Epithelial cell of esophagus (primary cell): ENCODE measurements around the gene THADA.
A peak's percentile ranks its signal among the peaks of the same experiment; 100 is the strongest.

ENCODE experiments used
- DNase-seq: peaks from one replicate; pipeline ENCODE4 v3.0.0; 2010; ENCODE audit warnings: low read depth
- H3K4me3 ChIP-seq: 2 replicates; pipeline ENCODE4 v1.5.1; 2011; ENCODE audit warnings: mild to moderate bottlenecking, low read length, control low read depth
- TF ChIP-seq, protein P1 (sequence below): IDR thresholded peaks from 2 replicates; pipeline ENCODE4 v1.5.1; 2011; ENCODE audit warnings: low read depth, mild to moderate bottlenecking, low read length, control low read depth, inconsistent platforms; ENCODE audit not compliant: insufficient read depth; ENCODE audit errors: missing control alignments

The THADA gene

GRCh38 chr2:43233218-43234212 lies 362.3 kb downstream of the THADA start:
- no peak for DNase-seq
- H3K4me3 ChIP-seq: no peak overlapping the region
- TF ChIP-seq, protein P1, sequence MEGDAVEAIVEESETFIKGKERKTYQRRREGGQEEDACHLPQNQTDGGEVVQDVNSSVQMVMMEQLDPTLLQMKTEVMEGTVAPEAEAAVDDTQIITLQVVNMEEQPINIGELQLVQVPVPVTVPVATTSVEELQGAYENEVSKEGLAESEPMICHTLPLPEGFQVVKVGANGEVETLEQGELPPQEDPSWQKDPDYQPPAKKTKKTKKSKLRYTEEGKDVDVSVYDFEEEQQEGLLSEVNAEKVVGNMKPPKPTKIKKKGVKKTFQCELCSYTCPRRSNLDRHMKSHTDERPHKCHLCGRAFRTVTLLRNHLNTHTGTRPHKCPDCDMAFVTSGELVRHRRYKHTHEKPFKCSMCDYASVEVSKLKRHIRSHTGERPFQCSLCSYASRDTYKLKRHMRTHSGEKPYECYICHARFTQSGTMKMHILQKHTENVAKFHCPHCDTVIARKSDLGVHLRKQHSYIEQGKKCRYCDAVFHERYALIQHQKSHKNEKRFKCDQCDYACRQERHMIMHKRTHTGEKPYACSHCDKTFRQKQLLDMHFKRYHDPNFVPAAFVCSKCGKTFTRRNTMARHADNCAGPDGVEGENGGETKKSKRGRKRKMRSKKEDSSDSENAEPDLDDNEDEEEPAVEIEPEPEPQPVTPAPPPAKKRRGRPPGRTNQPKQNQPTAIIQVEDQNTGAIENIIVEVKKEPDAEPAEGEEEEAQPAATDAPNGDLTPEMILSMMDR: no peak

- no peak for DNase-seq
- H3K4me3 ChIP-seq: no peak overlapping the region
- TF ChIP-seq, protein P1: no peak
Measured at GRCh38 chr2:43230951-43231827, 364.6 kb downstream of the THADA start.

GRCh38 chr2:43230351-43230885 lies 365.4 kb downstream of the THADA start:
- TF ChIP-seq, protein P1: no peak
- H3K4me3 ChIP-seq: no peak overlapping the region
- DNase-seq: no peak

DNA sequence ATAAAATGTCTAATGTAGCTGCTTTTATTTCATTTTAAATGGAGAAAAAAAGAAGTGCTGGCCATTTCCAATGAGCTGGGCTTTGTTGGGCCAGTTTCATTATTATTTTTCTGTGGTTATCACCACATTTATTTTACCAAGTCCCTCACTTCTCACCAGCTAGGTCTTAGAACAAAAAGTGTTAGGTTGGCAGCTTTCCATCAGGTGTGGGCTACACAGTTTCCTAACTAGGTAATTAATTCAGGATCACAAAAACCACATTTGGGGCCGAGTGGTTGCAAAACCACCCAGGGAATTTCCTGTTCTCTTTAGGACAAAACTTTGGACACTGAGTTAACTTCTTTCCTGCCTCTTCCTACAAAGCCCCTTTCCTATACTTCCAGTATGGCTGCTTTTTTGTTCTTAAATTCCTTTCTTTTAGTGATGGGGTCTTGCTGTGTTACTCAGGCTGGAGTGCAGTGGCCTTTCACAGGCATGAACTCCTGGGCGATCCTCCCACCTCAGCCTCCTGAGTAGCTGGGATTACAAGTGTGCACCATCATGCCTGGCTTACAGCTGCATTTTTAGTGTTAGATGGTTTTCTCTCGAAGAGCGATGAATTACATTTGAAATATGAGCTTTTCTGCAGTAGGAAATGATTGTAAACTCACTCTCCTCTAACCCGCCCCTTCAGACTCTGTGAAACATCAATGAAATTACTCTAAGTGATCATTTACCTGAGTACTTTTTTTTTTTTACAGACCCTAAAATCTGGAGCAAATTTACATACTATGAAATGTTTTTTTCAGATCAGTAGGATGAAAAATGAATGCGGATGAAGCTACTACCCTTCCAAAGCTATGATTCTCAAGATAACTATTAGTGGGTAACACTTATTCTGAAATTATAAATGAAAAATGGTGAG lies 366.8 kb downstream of the THADA start:
- TF ChIP-seq, protein P1: no peak
- no peak overlapping the region for H3K4me3 ChIP-seq
- peak; percentile 33 for DNase-seq

DNA sequence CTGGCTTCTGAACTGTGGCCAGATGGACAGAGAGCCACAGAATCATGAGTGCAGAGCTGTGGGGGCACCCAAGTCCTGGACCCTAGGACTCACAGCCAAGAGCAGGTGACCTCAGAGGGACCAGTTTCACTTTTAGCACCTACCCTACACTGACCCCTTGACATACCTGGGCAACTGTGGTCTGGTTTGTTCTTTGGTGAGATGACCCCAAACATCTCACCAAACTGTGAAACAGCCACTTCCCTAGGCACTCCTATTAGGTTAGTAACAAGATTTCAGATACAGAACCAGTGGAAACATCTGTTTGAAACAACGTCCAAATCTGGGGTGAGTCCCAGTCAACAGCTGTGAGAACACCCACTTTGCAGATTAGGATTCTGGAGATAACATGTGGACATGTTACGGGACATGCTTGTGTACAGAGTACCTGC lies 367.5 kb downstream of the THADA start:
- no peak overlapping the region for H3K4me3 ChIP-seq
- no peak for DNase-seq

More for the DNA sequence above, 367.5 kb downstream of the THADA start:
- TF ChIP-seq, protein P1: no peak
